HEK293 (cell line): ENCODE results near the gene DBH.

Source experiments
- CTCF ChIA-PET: fragments of 350-600 bp; formaldehyde crosslinking; extraction: SDS; loops from one replicate; lab custom pipeline; 2021; ENCODE audit warnings: antibody characterized with exemption; lab: Yijun Ruan, JAX
- POLR2A ChIA-PET: fragments of 300-600 bp; formaldehyde crosslinking; extraction: SDS; loops from one replicate; lab custom pipeline; 2020; ENCODE audit warnings: antibody characterized with exemption, inconsistent platforms; lab: Yijun Ruan, JAX
- H3K27ac ChIP-seq: fragments of 200-500 bp; sonication (Bioruptor generic); 2 replicates; pipeline ENCODE4 v1.5.1; 2014; ENCODE audit warnings: low read depth, low read length, control low read depth, inconsistent platforms; ENCODE audit errors: extremely low read depth
- H3K36me3 ChIP-seq, 2 experiments: fragments of 200-500 bp in 1 of 2; sonication (Bioruptor generic) in 1 of 2; 1 replicate in 1 of 2; 2 replicates in 1 of 2; pipeline ENCODE4 v1.5.1; 2014 to 2017; ENCODE audit warnings: inconsistent platforms in 2 of 2, low read length in 2 of 2; ENCODE audit not compliant: control insufficient read depth in 2 of 2, insufficient read depth in 1 of 2
- H3K4me1 ChIP-seq: fragments of 200-500 bp; sonication (Bioruptor generic); 2 replicates; pipeline ENCODE4 v1.5.1; 2014; ENCODE audit warnings: mild to moderate bottlenecking, low read length, inconsistent platforms; ENCODE audit not compliant: control insufficient read depth, insufficient read depth
- H3K4me3 ChIP-seq: 2 replicates; pipeline ENCODE4 v1.5.1; 2011; ENCODE audit warnings: low read depth, mild to moderate bottlenecking, control low read depth, low read length, moderate library complexity
- H3K9me3 ChIP-seq: fragments of 200-500 bp; sonication (Bioruptor generic); 2 replicates; pipeline ENCODE4 v1.5.1; 2014; ENCODE audit warnings: low read depth, low read length, inconsistent platforms; ENCODE audit not compliant: control insufficient read depth, insufficient read depth
- BCL6B ChIP-seq: fragments of 450-650 bp; formaldehyde crosslinking; IDR thresholded peaks from 2 replicates; pipeline ENCODE4 v1.5.1; 2017; ENCODE audit warnings: missing biosample characterization, missing genetic modification characterization
- GLIS1 ChIP-seq: fragments of 450-650 bp; formaldehyde crosslinking; IDR thresholded peaks from 2 replicates; pipeline ENCODE4 v1.5.1; 2016; ENCODE audit warnings: missing biosample characterization, missing genetic modification characterization
- HOXD13 ChIP-seq: sonication (generic); formaldehyde crosslinking; IDR thresholded peaks from 2 replicates; pipeline ENCODE4 v1.8.0; 2022; ENCODE audit warnings: missing genetic modification reagents, borderline replicate concordance
- PBX3 ChIP-seq: sonication (generic); formaldehyde crosslinking; IDR thresholded peaks from 2 replicates; pipeline ENCODE4 v1.8.1; 2022; ENCODE audit warnings: mild to moderate bottlenecking, moderate library complexity, missing genetic modification reagents
- PRDM4 ChIP-seq: fragments of 450-650 bp; formaldehyde crosslinking; IDR thresholded peaks from 2 replicates; pipeline ENCODE4 v1.5.1; 2017; ENCODE audit warnings: missing biosample characterization, missing genetic modification characterization
- SCRT2 ChIP-seq: fragments of 450-650 bp; formaldehyde crosslinking; IDR thresholded peaks from 2 replicates; pipeline ENCODE4 v1.5.1; 2016; ENCODE audit warnings: missing biosample characterization, missing genetic modification characterization
- YY2 ChIP-seq: fragments of 450-650 bp; formaldehyde crosslinking; IDR thresholded peaks from 2 replicates; pipeline ENCODE4 v1.5.1; 2016; ENCODE audit warnings: missing biosample characterization, missing genetic modification characterization
- ZBTB8A ChIP-seq: fragments of 450-650 bp; formaldehyde crosslinking; IDR thresholded peaks from 2 replicates; pipeline ENCODE4 v1.5.1; 2016; ENCODE audit warnings: missing biosample characterization, missing genetic modification characterization
- ZNF10 ChIP-seq: fragments of 450-650 bp; formaldehyde crosslinking; IDR thresholded peaks from 2 replicates; pipeline ENCODE4 v1.5.1; 2017; ENCODE audit warnings: missing biosample characterization, missing genetic modification characterization
- ZNF133 ChIP-seq: fragments of 450-650 bp; formaldehyde crosslinking; IDR thresholded peaks from 2 replicates; pipeline ENCODE4 v1.5.1; 2016; ENCODE audit warnings: missing biosample characterization, missing genetic modification characterization
- ZNF146 ChIP-seq: fragments of 450-650 bp; formaldehyde crosslinking; IDR thresholded peaks from 2 replicates; pipeline ENCODE4 v1.5.1; 2016; ENCODE audit warnings: missing biosample characterization, missing genetic modification characterization
- ZNF157 ChIP-seq: fragments of 450-650 bp; formaldehyde crosslinking; IDR thresholded peaks from 2 replicates; pipeline ENCODE4 v1.5.1; 2016; ENCODE audit warnings: missing biosample characterization, missing genetic modification characterization
- ZNF202 ChIP-seq: fragments of 450-650 bp; formaldehyde crosslinking; IDR thresholded peaks from 2 replicates; pipeline ENCODE4 v1.5.1; 2016; ENCODE audit warnings: missing biosample characterization, missing genetic modification characterization, borderline replicate concordance
- ZNF23 ChIP-seq: fragments of 450-650 bp; formaldehyde crosslinking; IDR thresholded peaks from 2 replicates; pipeline ENCODE4 v1.5.1; 2016; ENCODE audit warnings: missing biosample characterization, missing genetic modification characterization, borderline replicate concordance
- ZNF274 ChIP-seq, 2 experiments: fragments of 200-500 bp in 1 of 2; fragments of 450-650 bp in 1 of 2; sonication (Bioruptor generic) in 1 of 2; formaldehyde crosslinking in 1 of 2; IDR thresholded peaks; 2 replicates each; pipeline versions ENCODE4 v1.5.1 to v1.6.1; 2014 to 2016; ENCODE audit warnings: borderline replicate concordance in 1 of 2, inconsistent platforms in 1 of 2, low read length in 1 of 2, missing biosample characterization in 1 of 2, missing genetic modification characterization in 1 of 2
- ZNF433 ChIP-seq: fragments of 450-650 bp; formaldehyde crosslinking; IDR thresholded peaks from 2 replicates; pipeline ENCODE4 v1.5.1; 2016; ENCODE audit warnings: missing biosample characterization, missing genetic modification characterization, low read depth
- ZNF513 ChIP-seq: fragments of 450-650 bp; IDR thresholded peaks from 2 replicates; pipeline ENCODE4 v1.5.1; 2018; ENCODE audit warnings: missing biosample characterization, missing genetic modification characterization
- ZNF530 ChIP-seq: fragments of 450-650 bp; formaldehyde crosslinking; IDR thresholded peaks from 2 replicates; pipeline ENCODE4 v1.5.1; 2016; ENCODE audit warnings: low read depth, missing biosample characterization, missing genetic modification characterization
- ZNF830 ChIP-seq: fragments of 450-650 bp; IDR thresholded peaks from 2 replicates; pipeline ENCODE4 v1.5.0; 2018; ENCODE audit warnings: missing biosample characterization, missing genetic modification characterization, low read depth, mild to moderate bottlenecking, moderate library complexity
- TF ChIP-seq, protein P1 (sequence below): fragments of 450-650 bp; formaldehyde crosslinking; IDR thresholded peaks from 2 replicates; pipeline ENCODE4 v1.5.1; 2016; ENCODE audit warnings: missing biosample characterization, missing genetic modification characterization

DBH gene

GRCh38 chr9:133608382-133608781 is 27.8 kb upstream of the DBH start:
- Histone ChIP-seq H3K9me3 (no peaks in the 10 kb centered on the region), H3K4me3 (no peak overlapping the region), H3K4me1 (no peaks in the 10 kb centered on the region)
- TF ChIP-seq ZNF202 (no peak), ZNF133 (tag by site-specific recombination) (no peak), ZNF274 (IDR thresholded peaks at IDR 0.05; ENCODE audit: low read length) (no peak), ZNF274 (tag by site-specific recombination; IDR thresholded peaks at IDR 0.05; ENCODE audit: borderline replicate concordance) (no peak), SCRT2 (tag by site-specific recombination) (peak; percentile 43; the same call in 1 of the 2 replicates), ZNF23 (tag by site-specific recombination) (no peak)
- TF ChIP-seq, all 188 proteins: peak for 1
- ChIA-PET CTCF (interaction anchor here (1.5 kb wide), 1 partner anchor 386 kb away, joined by 4 read pairs; no protein-coding TSS in a partner anchor), POLR2A (no interaction called here)
- no peak overlapping the region for H3K27ac ChIP-seq
- H3K36me3 ChIP-seq, result no peaks in the 10 kb centered on the region

- ChIA-PET POLR2A (no interaction called here), CTCF (no interaction called here)
- H3K27ac ChIP-seq, result no peak overlapping the region
- no peaks in the 10 kb centered on the region for H3K4me1 ChIP-seq
- H3K4me3 ChIP-seq, result no peak overlapping the region
- no peaks in the 10 kb centered on the region for H3K9me3 ChIP-seq
- TF ChIP-seq ZNF513 (tag by site-specific recombination) (no peak), ZNF433 (tag by site-specific recombination) (no peak)
- no peaks in the 10 kb centered on the region for H3K36me3 ChIP-seq
Observed at GRCh38 chr9:133608889-133609288, 27.3 kb upstream of the DBH start.

DNA sequence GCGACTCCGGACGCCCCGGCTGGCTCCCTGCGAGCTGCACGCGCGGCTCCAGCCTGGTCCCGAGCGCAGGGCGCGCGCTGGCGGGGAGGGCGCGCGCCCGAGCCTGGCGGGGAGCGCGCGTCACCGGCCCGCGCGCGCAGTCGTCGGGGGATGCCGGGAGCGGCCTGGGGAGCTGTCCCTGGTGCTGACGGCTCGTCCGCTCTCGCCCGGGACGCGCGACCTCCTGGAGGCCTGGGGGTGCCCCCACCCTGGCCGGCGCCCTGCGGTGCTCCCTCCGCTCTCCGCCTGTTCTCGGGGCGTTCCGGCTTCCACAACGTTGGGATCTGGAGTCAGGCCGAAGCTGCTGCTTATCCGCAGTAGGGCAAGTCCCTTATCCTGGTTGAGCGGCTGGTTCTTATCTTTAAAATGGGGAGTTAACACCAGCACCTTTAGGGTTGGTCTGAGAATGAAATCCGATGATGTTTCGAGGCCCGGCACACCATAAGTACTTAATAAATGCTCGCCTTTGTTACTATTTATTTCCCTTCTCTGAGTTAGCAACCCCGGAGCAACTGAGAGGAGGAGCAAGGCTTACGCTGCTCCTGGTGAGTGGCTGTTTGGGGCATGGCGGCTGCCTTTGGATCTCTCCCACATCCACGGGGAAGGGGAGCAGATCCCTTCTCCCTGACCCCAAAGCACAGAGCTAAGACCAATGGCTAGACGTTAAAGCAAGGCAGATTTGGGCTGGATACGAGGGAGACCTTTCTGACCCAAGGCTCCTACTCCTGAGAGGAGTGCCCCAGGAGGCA is 26.7 kb upstream of the DBH start, which contains the start of gene FAM163B:
Gene FAM163B, minus strand, starts transcription at position 79 of the 788 bp plus-strand sequence. CDS start 29,166 bp downstream, outside the sequence.
- Histone ChIP-seq H3K9me3 (no peaks in the 10 kb centered on the region), H3K4me1 (no peaks in the 10 kb centered on the region), H3K36me3 (no peaks in the 10 kb centered on the region), H3K4me3 (no peak within 1 kb of the TSS), H3K27ac (no peak within 1 kb of the TSS)
- CTCF ChIA-PET, result interaction anchor here (1.0 kb wide), 1 partner anchor 385 kb away, joined by 4 read pairs; no protein-coding TSS in a partner anchor
- POLR2A ChIA-PET, result interaction anchor here (0.6 kb wide), 1 partner anchor 57 kb away, joined by 4 read pairs; no protein-coding TSS in a partner anchor
- TF ChIP-seq ZNF10 (tag by site-specific recombination) (no peak), PRDM4 (tag by site-specific recombination) (no peak), ZNF157 (tag by site-specific recombination) (no peak), ZNF530 (tag by site-specific recombination) (no peak), ZNF146 (tag by site-specific recombination) (no peak), ZBTB8A (tag by site-specific recombination) (no peak), ZNF830 (tag by site-specific recombination) (no peak), YY2 (tag by site-specific recombination) (no peak), GLIS1 (peak; percentile 50), PBX3 (CRISPR knock-in tag) (peak; percentile 76; the same call in 1 of the 2 replicates), BCL6B (no peak), HOXD13 (CRISPR knock-in tag) (no peak)
- TF ChIP-seq, protein P1, sequence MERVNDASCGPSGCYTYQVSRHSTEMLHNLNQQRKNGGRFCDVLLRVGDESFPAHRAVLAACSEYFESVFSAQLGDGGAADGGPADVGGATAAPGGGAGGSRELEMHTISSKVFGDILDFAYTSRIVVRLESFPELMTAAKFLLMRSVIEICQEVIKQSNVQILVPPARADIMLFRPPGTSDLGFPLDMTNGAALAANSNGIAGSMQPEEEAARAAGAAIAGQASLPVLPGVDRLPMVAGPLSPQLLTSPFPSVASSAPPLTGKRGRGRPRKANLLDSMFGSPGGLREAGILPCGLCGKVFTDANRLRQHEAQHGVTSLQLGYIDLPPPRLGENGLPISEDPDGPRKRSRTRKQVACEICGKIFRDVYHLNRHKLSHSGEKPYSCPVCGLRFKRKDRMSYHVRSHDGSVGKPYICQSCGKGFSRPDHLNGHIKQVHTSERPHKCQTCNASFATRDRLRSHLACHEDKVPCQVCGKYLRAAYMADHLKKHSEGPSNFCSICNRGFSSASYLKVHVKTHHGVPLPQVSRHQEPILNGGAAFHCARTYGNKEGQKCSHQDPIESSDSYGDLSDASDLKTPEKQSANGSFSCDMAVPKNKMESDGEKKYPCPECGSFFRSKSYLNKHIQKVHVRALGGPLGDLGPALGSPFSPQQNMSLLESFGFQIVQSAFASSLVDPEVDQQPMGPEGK (tag by site-specific recombination), result 0 out of 2 replicates have a peak, but pooled peaks have one; percentile 17
